HG03521 (cell line): Measurements from ENCODE around the gene AHI1.
"Not testable (repeated sequence)": the region's sequence is repeated elsewhere in the genome, so short reads cannot be mapped to it uniquely, and the experiment has no call there.

Experiments
- ATAC-seq: cut with Tn5 transposase; IDR thresholded peaks from one replicate; pipeline ENCODE4 v1.9.1; 2021; ENCODE audit warnings: mild to moderate bottlenecking, moderate library complexity; ENCODE audit not compliant: unreplicated experiment

The AHI1 gene

GRCh38 chr6:135269481-135269891 lies 228.1 kb downstream of the AHI1 start:
- no peak for ATAC-seq

- no peak for ATAC-seq
Measured at GRCh38 chr6:135268740-135269139, 228.8 kb downstream of the AHI1 start.

GRCh38 chr6:135268263-135268662 lies 229.3 kb downstream of the AHI1 start:
- ATAC-seq, result no peak

GRCh38 chr6:135267085-135267484 lies 230.5 kb downstream of the AHI1 start:
- no peak for ATAC-seq

GRCh38 chr6:135266675-135267074 lies 230.9 kb downstream of the AHI1 start:
- no peak for ATAC-seq

GRCh38 chr6:135265278-135265677 lies 232.3 kb downstream of the AHI1 start:
- no peak for ATAC-seq

GRCh38 chr6:135261872-135262725 lies 235.4 kb downstream of the AHI1 start:
- ATAC-seq, result no peak

GRCh38 chr6:135260612-135261011 lies 236.9 kb downstream of the AHI1 start:
- no peak for ATAC-seq

GRCh38 chr6:135258970-135259369 lies 238.6 kb downstream of the AHI1 start:
- ATAC-seq, result no peak

- ATAC-seq, result no peak
Measured at GRCh38 chr6:135257631-135258405, 239.7 kb downstream of the AHI1 start.

- no peak for ATAC-seq
Measured at GRCh38 chr6:135256866-135257265, 240.7 kb downstream of the AHI1 start.

- ATAC-seq, result no peak
Measured at GRCh38 chr6:135254471-135254870, 243.1 kb downstream of the AHI1 start.

GRCh38 chr6:135251498-135252441 lies 245.8 kb downstream of the AHI1 start:
- no peak for ATAC-seq

- ATAC-seq, result no peak
Measured at GRCh38 chr6:135250751-135251497, 246.6 kb downstream of the AHI1 start.

- ATAC-seq, result no peak
Measured at GRCh38 chr6:135250234-135250633, 247.3 kb downstream of the AHI1 start.

- ATAC-seq, result not testable (repeated sequence)
Measured at GRCh38 chr6:135246412-135247012, 251.0 kb downstream of the AHI1 start.

- no peak for ATAC-seq
Measured at GRCh38 chr6:135244805-135245204, 252.7 kb downstream of the AHI1 start.

GRCh38 chr6:135243871-135244796 lies 253.4 kb downstream of the AHI1 start:
- no peak for ATAC-seq

GRCh38 chr6:135240711-135241110 lies 256.8 kb downstream of the AHI1 start:
- ATAC-seq, result no peak
